Neural cell (in vitro differentiated cells): ENCODE data around the gene OMG. TPM values are rescaled to one million over a fixed set of nuclear protein-coding genes. Genes with fewer than 3 reads are reported as not detected.

Experiments
- H2AFZ ChIP-seq: fragments of 200-600, 300-800 bp; sonication (generic), shearing (Covaris generic); 2 replicates; pipeline ENCODE4 v1.6.0; 2014; ENCODE audit warnings: low read depth, mild to moderate bottlenecking, antibody characterized with exemption, low read length, moderate library complexity
- H3F3A ChIP-seq: fragments of 200-600 bp; shearing (Covaris generic); 2 replicates; pipeline ENCODE4 v1.6.1; 2016; ENCODE audit warnings: mild to moderate bottlenecking, moderate library complexity, mixed read lengths, antibody characterized with exemption, low read length; ENCODE audit not compliant: insufficient read depth, poor library complexity, severe bottlenecking
- H3K27ac ChIP-seq: fragments of 200-600, 300-800 bp; sonication (generic), shearing (Covaris generic); 2 replicates; pipeline ENCODE4 v1.5.1; 2014; ENCODE audit warnings: mild to moderate bottlenecking, low read length, moderate library complexity
- H3K27me3 ChIP-seq: fragments of 300-800, 200-600 bp; sonication (generic), shearing (Covaris generic); 2 replicates; pipeline ENCODE4 v1.6.0; 2014; ENCODE audit warnings: mild to moderate bottlenecking, low read depth, low read length, moderate library complexity; ENCODE audit not compliant: insufficient read depth
- H3K36me3 ChIP-seq: fragments of 300-800, 200-600 bp; sonication (generic), shearing (Covaris generic); 2 replicates; pipeline ENCODE4 v1.5.1; 2014; ENCODE audit warnings: mild to moderate bottlenecking, antibody characterized with exemption, low read length, moderate library complexity; ENCODE audit not compliant: insufficient read depth
- H3K4me2 ChIP-seq: fragments of 300-800, 200-600 bp; sonication (generic), shearing (Covaris generic); 2 replicates; pipeline ENCODE4 v1.6.0; 2014; ENCODE audit warnings: mild to moderate bottlenecking, low read length
- H3K4me3 ChIP-seq: fragments of 300-800, 200-600 bp; sonication (generic), shearing (Covaris generic); 2 replicates; pipeline ENCODE4 v1.5.1; 2014; ENCODE audit warnings: mild to moderate bottlenecking, low read length, moderate library complexity
- H3K79me2 ChIP-seq: fragments of 200-600 bp; shearing (Covaris generic); replicated peaks from 2 replicates; pipeline ENCODE4 v1.6.0; 2014; ENCODE audit warnings: mild to moderate bottlenecking, low read length, moderate library complexity; ENCODE audit not compliant: insufficient read depth
- H3K9ac ChIP-seq: fragments of 300-800, 200-600 bp; sonication (generic), shearing (Covaris generic); 2 replicates; pipeline ENCODE4 v1.6.1; 2016; ENCODE audit warnings: mild to moderate bottlenecking, low read length, mixed read lengths
- H3K9me2 ChIP-seq: fragments of 200-600 bp; shearing (Covaris generic); 2 replicates; pipeline ENCODE4 v1.6.1; 2016; ENCODE audit warnings: mild to moderate bottlenecking, low read length, mixed read lengths; ENCODE audit not compliant: insufficient read depth
- H3K9me3 ChIP-seq: fragments of 200-600, 300-800 bp; sonication (generic), shearing (Covaris generic); 2 replicates; pipeline ENCODE4 v1.6.1; 2016; ENCODE audit warnings: mild to moderate bottlenecking, mixed run types, low read length, moderate library complexity, mixed read lengths
- H4K20me1 ChIP-seq: fragments of 200-600 bp; shearing (Covaris generic); 2 replicates; pipeline ENCODE4 v1.6.1; 2016; ENCODE audit warnings: mild to moderate bottlenecking, mixed run types; ENCODE audit not compliant: insufficient read depth
- EP300 ChIP-seq: fragments of 450-650 bp; conservative IDR thresholded peaks from 2 replicates; pipeline ENCODE4 v1.6.1; 2014; ENCODE audit warnings: antibody characterized with exemption, mild to moderate bottlenecking, moderate library complexity; ENCODE audit not compliant: poor library complexity, severe bottlenecking
- EZH2 ChIP-seq: fragments of 200-600, 300-800 bp; shearing (Covaris generic), sonication (generic); IDR thresholded peaks from 2 replicates; pipeline ENCODE4 v1.6.1; 2014; ENCODE audit warnings: antibody characterized with exemption, low read length, borderline replicate concordance, mild to moderate bottlenecking; ENCODE audit not compliant: insufficient read depth, poor library complexity, severe bottlenecking
- MXI1 ChIP-seq: fragments of 450-650 bp; conservative IDR thresholded peaks from 2 replicates; pipeline ENCODE4 v1.6.1; 2014; ENCODE audit warnings: antibody characterized with exemption, mild to moderate bottlenecking; ENCODE audit not compliant: poor library complexity, severe bottlenecking
- POLR2AphosphoS5 ChIP-seq: IDR thresholded peaks from 2 replicates; pipeline ENCODE4 v1.6.1; 2012
- RAD21 ChIP-seq: fragments of 450-650 bp; conservative IDR thresholded peaks from 2 replicates; pipeline ENCODE4 v1.6.1; 2014; ENCODE audit warnings: antibody characterized with exemption, mild to moderate bottlenecking, moderate library complexity
- SMC3 ChIP-seq: fragments of 450-650 bp; conservative IDR thresholded peaks from 2 replicates; pipeline ENCODE4 v1.6.1; 2014; ENCODE audit warnings: antibody characterized with exemption, mild to moderate bottlenecking, moderate library complexity; ENCODE audit not compliant: poor library complexity
- TAF1 ChIP-seq: IDR thresholded peaks from 2 replicates; pipeline ENCODE4 v1.6.1; 2012; ENCODE audit warnings: low read depth
- polyA plus RNA-seq: library from polyadenylated mRNA; depleted of rRNA; stranded (reverse); fragments of >200 nt; gene quantifications from 2 replicates; pipeline ENCODE4 v1.2.3, GENCODE V29; 2014
- TF ChIP-seq, protein P1 (sequence below): IDR thresholded peaks from 2 replicates; pipeline ENCODE4 v1.6.1; 2012; ENCODE audit warnings: borderline replicate concordance
- TF ChIP-seq, protein P2 (sequence below): fragments of 450-650 bp; IDR thresholded peaks from 2 replicates; pipeline ENCODE4 v1.5.1; 2014; ENCODE audit warnings: antibody characterized with exemption, mild to moderate bottlenecking, moderate library complexity; ENCODE audit not compliant: poor library complexity, severe bottlenecking

The OMG gene
- polyA plus RNA-seq, 1 donor from 2014 or later = not detected

GRCh38 chr17:31309556-31309955 is 12.5 kb upstream of the OMG start:
- Histone ChIP-seq H3K9me2 (no peaks in the 10 kb centered on the region), H3K36me3 (no peaks in the 10 kb centered on the region), H2AFZ (no peak overlapping the region), H3K79me2 (no peaks in the 10 kb centered on the region), H3K4me2 (no peak overlapping the region), H3K9ac (no peak overlapping the region), H3K27ac (no peak overlapping the region), H3K9me3 (no peaks in the 10 kb centered on the region), H3K4me3 (no peak overlapping the region), H3F3A (no peaks in the 10 kb centered on the region), H4K20me1 (no peaks in the 10 kb centered on the region), H3K27me3 (no peaks in the 10 kb centered on the region)
- TF ChIP-seq, protein P1, sequence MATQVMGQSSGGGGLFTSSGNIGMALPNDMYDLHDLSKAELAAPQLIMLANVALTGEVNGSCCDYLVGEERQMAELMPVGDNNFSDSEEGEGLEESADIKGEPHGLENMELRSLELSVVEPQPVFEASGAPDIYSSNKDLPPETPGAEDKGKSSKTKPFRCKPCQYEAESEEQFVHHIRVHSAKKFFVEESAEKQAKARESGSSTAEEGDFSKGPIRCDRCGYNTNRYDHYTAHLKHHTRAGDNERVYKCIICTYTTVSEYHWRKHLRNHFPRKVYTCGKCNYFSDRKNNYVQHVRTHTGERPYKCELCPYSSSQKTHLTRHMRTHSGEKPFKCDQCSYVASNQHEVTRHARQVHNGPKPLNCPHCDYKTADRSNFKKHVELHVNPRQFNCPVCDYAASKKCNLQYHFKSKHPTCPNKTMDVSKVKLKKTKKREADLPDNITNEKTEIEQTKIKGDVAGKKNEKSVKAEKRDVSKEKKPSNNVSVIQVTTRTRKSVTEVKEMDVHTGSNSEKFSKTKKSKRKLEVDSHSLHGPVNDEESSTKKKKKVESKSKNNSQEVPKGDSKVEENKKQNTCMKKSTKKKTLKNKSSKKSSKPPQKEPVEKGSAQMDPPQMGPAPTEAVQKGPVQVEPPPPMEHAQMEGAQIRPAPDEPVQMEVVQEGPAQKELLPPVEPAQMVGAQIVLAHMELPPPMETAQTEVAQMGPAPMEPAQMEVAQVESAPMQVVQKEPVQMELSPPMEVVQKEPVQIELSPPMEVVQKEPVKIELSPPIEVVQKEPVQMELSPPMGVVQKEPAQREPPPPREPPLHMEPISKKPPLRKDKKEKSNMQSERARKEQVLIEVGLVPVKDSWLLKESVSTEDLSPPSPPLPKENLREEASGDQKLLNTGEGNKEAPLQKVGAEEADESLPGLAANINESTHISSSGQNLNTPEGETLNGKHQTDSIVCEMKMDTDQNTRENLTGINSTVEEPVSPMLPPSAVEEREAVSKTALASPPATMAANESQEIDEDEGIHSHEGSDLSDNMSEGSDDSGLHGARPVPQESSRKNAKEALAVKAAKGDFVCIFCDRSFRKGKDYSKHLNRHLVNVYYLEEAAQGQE = no peak
- TF ChIP-seq EP300 (no peak), POLR2AphosphoS5 (no peak), TAF1 (no peak), SMC3 (no peak), MXI1 (no peak), RAD21 (no peak), EZH2 (no peak)
- TF ChIP-seq, protein P2, sequence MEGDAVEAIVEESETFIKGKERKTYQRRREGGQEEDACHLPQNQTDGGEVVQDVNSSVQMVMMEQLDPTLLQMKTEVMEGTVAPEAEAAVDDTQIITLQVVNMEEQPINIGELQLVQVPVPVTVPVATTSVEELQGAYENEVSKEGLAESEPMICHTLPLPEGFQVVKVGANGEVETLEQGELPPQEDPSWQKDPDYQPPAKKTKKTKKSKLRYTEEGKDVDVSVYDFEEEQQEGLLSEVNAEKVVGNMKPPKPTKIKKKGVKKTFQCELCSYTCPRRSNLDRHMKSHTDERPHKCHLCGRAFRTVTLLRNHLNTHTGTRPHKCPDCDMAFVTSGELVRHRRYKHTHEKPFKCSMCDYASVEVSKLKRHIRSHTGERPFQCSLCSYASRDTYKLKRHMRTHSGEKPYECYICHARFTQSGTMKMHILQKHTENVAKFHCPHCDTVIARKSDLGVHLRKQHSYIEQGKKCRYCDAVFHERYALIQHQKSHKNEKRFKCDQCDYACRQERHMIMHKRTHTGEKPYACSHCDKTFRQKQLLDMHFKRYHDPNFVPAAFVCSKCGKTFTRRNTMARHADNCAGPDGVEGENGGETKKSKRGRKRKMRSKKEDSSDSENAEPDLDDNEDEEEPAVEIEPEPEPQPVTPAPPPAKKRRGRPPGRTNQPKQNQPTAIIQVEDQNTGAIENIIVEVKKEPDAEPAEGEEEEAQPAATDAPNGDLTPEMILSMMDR = no peak

DNA sequence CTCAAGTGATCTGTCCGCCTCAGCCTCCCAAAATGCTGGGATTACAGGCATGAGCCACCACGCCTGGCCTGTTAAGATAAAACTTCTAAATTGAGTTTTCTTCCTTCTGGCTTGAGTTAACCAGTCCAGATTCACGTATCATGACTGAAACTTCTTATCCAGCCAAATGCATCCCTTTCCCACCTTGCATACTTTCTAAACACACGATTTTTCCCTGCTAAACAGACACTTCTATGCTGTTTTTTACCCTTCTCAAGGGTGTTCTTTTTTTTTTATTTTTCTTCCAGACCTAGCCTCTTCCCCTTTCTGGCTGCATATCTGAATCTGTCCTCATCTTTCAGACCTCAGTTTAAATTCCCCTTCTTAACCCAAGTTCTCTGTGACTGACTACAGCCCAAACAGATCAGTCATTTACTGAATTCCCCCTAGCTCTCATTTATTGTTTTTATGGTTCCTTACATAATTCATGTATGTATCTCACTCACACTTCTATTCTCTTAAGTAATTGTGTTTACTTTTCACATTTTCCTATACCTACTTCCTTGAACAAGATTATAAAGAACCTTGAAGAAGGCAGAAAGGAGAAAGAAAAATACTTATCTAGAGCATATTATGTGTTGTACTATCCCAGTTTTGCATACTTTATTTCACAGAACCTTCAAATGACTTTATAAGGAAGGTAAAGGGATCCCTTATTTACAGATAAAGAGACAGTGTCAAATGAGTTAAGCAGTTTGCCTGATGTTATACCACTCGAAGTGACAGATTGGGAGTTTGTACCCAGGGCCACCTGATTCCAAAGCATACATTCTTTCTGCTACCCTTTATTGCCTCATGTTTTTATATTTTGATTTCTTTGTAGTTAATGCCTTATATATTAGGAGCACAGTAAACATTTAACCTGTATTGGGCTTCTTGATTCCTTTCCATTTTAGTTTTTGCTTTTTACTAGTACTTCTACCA is 11.6 kb upstream of the OMG start:
- no peak for TF ChIP-seq SMC3
- no peak for TF ChIP-seq POLR2AphosphoS5
- no peak for TF ChIP-seq EZH2
- TF ChIP-seq RAD21 = no peak
- no peak for TF ChIP-seq MXI1
- TF ChIP-seq, protein P2 = no peak
- TF ChIP-seq, protein P1 = no peak
- no peak for TF ChIP-seq TAF1
- no peak for TF ChIP-seq EP300
- Histone ChIP-seq H3K4me3 (no peak overlapping the region), H3K79me2 (no peaks in the 10 kb centered on the region), H2AFZ (no peak overlapping the region), H3K27me3 (no peaks in the 10 kb centered on the region), H3K9me3 (no peaks in the 10 kb centered on the region), H3K9ac (no peak overlapping the region), H3K36me3 (no peaks in the 10 kb centered on the region), H3K9me2 (no peaks in the 10 kb centered on the region), H4K20me1 (no peaks in the 10 kb centered on the region), H3F3A (no peaks in the 10 kb centered on the region), H3K27ac (no peak overlapping the region), H3K4me2 (no peak overlapping the region)
